ENCODE data around the gene SLC35E4.
"Not testable (repeated sequence)": the region's sequence is repeated elsewhere in the genome, so short reads cannot be mapped to it uniquely, and the experiment has no call there.

SLC35E4 gene

GRCh38 chr22:30649430-30650007, 13.9 kb downstream of the SLC35E4 start:
- no peak overlapping the region for H3K4me3 ChIP-seq (ENCODE audit: low read depth, low read length)

DNA sequence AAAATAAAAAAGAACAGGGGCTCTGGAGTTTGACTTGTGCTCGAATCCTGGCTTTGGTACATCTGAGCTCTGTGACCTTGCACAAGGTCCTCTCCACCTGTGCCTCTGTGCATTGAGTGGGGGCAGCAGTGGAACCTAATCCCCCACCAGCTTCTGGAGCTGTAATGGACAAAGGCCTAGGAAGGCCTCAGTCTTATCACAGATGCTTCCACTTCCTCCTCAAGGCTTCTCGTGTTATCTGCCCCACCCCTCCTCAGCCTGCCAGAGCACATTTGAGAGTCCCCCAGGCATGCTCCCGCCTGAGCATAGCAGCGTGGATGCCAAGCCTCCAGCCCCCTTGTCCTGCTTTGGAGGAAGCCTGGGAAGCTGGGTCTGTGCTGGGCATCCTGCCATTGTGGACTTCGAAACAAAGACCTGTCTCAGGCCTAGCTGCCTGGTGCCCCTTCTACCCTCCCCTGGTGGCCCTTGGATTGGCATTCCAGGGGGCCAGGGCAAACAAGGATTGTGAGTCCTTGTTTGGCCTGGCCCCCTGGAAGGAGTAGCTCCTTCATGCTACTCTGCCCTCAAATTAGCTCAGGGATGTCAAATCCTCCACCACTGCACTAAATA, 15.0 kb downstream of the SLC35E4 start:
- H3K4me3 ChIP-seq (ENCODE audit: low read depth, low read length): no peak overlapping the region

- H3K4me3 ChIP-seq (ENCODE audit: low read depth, low read length): no peak overlapping the region
These were observed 17.3 kb downstream of the SLC35E4 start for GRCh38 chr22:30652852-30653251.

- H3K4me3 ChIP-seq (ENCODE audit: low read depth, low read length): no peak overlapping the region
These were observed 18.8 kb downstream of the SLC35E4 start for GRCh38 chr22:30654361-30654760.

GRCh38 chr22:30655532-30655931, 20.0 kb downstream of the SLC35E4 start:
- H3K4me3 ChIP-seq (ENCODE audit: low read depth, low read length): no peak overlapping the region

DNA sequence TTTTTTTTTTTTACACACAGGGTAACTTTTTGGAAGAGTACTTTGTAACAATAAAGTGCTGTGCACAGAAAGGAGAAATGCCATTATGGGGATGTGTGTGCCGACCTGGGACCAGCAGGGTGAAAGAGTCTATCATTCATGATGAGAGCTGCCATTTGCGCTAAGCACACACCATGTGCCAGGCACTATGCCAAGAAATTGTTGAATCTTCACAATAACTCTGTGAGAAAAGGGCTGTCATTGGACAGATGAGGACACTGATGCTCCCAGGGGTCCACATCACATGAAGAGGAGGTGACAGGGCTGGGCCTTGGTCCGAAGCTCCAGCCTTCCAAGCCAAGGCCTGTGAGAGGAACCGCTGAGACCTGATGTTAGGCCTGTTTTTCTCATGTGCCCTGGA, 26.5 kb downstream of the SLC35E4 start:
- H3K4me3 ChIP-seq (ENCODE audit: low read depth, low read length): no peak overlapping the region

DNA sequence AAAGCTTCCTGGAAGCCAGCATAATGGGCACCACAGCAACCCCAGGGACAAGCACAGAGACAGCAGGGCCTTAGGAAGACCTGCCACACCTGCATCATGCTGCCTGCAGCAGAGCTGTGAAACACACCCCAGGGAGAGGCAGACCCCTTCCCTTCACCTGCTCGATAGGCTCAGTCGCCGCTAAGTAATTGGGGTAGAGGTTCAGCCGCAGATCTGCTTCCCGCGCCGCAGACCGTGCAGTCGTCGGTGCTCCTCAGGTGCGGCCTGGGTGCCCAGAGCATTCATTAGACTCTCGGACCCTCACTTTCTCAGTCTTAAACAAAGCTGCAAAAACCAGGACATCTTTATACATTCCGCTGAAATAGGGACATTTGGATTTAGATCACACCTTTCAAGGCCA, 29.2 kb downstream of the SLC35E4 start:
- no peak overlapping the region for H3K4me3 ChIP-seq (ENCODE audit: low read depth, low read length)

- H3K4me3 ChIP-seq (ENCODE audit: low read depth, low read length): no peak overlapping the region
These were observed 29.7 kb downstream of the SLC35E4 start for GRCh38 chr22:30665266-30665665.

- H3K4me3 ChIP-seq (ENCODE audit: low read depth, low read length): no peak overlapping the region
These were observed 30.2 kb downstream of the SLC35E4 start for GRCh38 chr22:30665786-30666185.

DNA sequence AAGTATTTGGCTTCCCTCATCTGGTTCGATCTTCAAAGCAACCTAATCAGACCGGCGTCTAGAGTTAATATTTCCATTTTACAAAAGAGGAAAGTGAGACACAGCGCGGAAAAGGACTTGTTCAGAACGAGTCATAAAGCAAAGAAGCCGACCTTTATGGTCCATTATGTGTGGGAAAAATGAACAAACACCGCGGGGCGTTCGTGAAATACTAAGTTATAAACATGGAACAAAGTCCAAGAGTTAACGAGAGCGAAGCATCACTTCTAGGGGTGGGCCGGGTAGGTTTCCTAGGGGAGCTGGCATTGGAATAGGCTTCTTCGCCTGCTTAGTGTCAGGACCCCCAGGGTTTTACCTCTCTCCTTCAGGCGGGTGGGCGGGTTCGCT, 31.5 kb downstream of the SLC35E4 start:
- H3K4me3 ChIP-seq (ENCODE audit: low read depth, low read length): peak overlapping the region; percentile 71

DNA sequence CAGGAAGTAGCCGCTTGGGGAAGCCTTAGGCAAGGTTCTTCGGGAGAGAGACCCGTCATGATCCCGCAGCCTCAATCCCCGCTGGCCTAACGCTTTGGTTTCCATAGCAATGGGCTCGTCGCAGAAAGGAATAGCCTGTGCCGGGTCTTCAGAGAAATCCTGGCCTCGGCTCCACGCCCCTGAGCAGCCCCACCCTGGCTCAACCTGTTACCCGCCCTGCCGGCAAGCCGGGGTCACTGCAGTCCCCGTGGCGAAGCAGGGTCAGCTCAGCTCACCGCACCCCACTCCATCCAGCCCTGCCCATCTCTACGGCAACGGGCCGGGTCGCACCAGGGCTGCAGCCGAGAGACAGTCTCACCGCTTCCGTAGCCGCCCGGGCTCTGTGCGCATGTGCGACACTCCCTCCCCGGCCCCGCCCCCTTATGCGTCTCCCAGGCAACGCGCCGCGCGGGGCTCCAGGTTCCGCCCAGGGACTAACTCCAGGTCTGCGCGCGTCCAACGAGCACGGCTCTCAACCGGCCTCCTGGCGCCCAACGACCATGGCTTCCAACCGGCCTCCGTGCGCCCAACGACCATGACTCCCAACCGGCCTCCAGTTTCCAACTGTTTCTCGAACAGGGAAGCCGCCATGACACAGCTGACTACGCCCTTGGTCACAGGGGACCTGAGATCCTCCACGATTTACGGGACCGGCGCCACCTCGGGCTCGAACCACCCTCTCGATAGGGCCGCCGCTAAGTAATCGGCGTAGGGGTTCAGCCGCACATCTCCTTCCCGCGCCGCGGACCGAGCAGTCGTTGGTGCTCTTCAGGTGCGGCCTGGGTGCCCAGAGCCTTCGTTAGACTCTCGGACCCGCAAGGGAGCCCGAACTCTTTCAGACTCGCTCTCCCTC, 32.2 kb downstream of the SLC35E4 start, which contains the start of gene DUSP18:
Gene DUSP18 (minus strand): TSS at position 382 of the 892 bp plus-strand sequence. CDS start 3,872 bp downstream, outside the sequence.
- H3K4me3 ChIP-seq (ENCODE audit: low read depth, low read length): peak within 1 kb of the TSS; percentile 71

DNA sequence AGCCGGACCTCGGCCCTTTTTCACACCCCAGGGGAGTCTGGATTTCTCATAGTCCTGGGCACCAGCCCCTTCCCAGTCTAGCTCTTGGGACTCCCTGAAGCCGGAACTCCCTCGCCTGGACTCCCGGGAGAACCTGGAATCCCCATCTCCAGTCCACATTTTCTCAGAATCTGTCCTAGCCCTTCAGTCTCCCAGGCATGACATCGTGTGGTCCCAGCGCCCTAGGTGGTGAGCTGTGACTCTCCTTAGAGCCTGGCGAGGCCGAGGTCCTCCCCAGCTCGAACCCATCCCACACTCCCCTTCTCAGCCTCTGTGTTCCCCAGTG, 32.8 kb downstream of the SLC35E4 start:
- peak overlapping the region; percentile 71 for H3K4me3 ChIP-seq (ENCODE audit: low read depth, low read length)

GRCh38 chr22:30671071-30671470, 35.5 kb downstream of the SLC35E4 start:
- H3K4me3 ChIP-seq (ENCODE audit: low read depth, low read length): no peak overlapping the region

GRCh38 chr22:30673136-30673535, 37.6 kb downstream of the SLC35E4 start:
- H3K4me3 ChIP-seq (ENCODE audit: low read depth, low read length): no peak overlapping the region

GRCh38 chr22:30674482-30674881, 38.9 kb downstream of the SLC35E4 start:
- no peak overlapping the region for H3K4me3 ChIP-seq (ENCODE audit: low read depth, low read length)

DNA sequence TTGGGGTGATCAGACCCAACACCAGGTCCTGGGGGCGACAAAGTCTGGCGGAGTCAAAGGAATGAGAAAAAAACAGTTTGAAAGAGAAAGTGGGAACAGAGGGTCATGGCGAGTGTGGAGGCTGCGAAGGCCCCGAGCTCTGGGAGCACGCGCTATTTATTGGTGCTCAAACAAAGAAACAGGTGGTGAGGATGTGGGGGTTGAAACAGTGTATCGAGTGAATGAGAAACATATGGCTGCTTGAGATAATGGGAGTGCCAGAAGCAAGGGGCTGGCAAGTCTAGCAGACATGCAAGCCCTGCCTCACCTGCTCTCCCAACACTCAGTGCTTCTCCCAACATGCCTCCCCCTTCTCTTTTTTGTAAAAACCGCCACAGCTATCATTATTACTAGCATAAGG, 39.9 kb downstream of the SLC35E4 start:
- H3K4me3 ChIP-seq (ENCODE audit: low read depth, low read length): no peak overlapping the region

DNA sequence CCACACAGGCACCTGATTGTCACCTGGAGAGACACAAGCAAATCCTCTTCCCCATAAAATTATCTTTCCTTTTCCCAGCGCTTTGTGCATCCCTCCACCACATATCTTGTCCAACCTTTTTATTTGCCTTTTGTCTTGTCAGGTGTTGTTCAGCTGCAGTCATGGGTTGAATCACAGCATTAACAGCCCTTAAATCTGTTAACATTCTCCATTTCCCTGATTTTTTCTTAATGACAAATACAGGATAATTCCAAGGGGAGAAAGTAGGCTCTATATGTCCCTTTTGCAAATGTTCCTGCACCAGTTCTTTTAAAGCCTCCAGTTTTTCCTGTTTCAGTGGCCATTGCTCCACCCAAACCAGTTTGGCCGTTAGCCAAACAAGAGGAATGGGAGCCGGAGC, 41.0 kb downstream of the SLC35E4 start:
- H3K4me3 ChIP-seq (ENCODE audit: low read depth, low read length): not testable (repeated sequence)

GRCh38 chr22:30679895-30680690, 44.5 kb downstream of the SLC35E4 start:
- H3K4me3 ChIP-seq (ENCODE audit: low read depth, low read length): not testable (repeated sequence)

DNA sequence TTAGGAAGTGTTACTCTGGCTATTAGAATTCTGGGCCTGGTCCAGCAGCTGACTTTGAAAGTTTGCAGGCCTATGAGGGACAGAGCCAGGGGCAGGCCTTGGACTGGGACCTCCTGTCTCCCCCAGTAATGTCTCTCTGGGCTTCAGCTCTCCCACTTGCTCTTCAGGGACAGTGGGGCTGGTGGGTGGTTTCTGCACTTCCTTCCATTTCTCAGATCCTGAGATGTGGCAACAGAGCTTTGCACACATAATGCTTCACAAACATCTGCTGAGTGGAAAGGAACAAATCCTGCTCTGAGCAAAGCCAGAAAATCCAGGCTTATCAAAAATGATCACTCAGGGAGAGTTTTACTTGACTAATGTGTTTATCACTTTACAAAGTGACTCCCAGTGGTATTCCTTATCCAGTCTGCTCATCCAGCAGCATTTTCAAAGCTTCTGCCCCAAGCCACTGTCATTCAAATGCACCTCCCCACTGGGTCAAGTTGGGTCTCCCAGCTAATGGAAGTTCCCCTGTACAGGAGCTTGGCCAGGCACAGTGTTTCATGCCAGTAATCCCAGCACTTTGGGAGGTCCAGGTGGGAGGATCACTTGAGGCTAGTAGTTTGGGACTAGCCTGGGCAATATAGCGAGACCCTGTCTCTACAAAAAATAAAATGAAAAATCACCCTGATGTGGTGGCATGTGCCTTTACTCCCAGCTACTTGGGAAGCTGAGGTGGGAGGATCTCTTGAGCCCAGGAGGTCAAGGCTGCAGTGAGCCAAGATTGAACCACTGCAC, 45.6 kb downstream of the SLC35E4 start:
- no peak overlapping the region for H3K4me3 ChIP-seq (ENCODE audit: low read depth, low read length)

DNA sequence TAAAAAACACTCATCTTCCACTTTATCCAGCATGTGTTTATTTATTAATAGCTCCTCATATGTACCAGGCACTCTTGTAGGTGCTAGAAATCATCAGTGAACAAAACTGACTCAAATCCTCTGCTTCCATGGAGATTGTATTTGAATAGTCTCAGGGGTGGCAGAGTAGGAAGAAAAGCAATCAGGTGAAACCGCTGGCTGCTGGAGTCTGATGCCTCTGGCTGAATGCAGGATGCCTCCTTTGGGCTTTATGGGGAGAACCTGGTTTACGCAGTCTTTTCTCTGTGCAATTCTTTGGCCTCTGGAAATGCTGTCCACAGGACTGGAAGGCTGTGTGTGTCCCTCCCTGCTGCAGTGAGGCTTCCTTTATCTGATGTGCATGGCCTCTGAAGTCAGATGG, 46.2 kb downstream of the SLC35E4 start:
- H3K4me3 ChIP-seq (ENCODE audit: low read depth, low read length): no peak overlapping the region

- H3K4me3 ChIP-seq (ENCODE audit: low read depth, low read length): no peak overlapping the region
These were observed 49.6 kb downstream of the SLC35E4 start for GRCh38 chr22:30685178-30685577.
